Endothelial cell (in vitro differentiated cells): ENCODE data around the gene GNAZ. TPM values are rescaled to one million over a fixed set of nuclear protein-coding genes. Genes with fewer than 3 reads are reported as not detected.
"Not testable (repeated sequence)": the region's sequence is repeated elsewhere in the genome, so short reads cannot be mapped to it uniquely, and the experiment has no call there.

Source experiments
- DNase-seq: peaks from one replicate; pipeline ENCODE4 v3.0.0; 2021; ENCODE audit warnings: low spot score
- H3K27ac Mint-ChIP-seq: one replicate; pipeline ENCODE4 v1.8.0; 2021; ENCODE audit warnings: mixed read lengths, inconsistent platforms; ENCODE audit not compliant: unreplicated experiment
- H3K27me3 Mint-ChIP-seq: one replicate; pipeline ENCODE4 v1.8.0; 2021; ENCODE audit warnings: mild to moderate bottlenecking, moderate library complexity, mixed read lengths, inconsistent platforms; ENCODE audit not compliant: unreplicated experiment
- H3K36me3 Mint-ChIP-seq: one replicate; pipeline ENCODE4 v1.8.0; 2021; ENCODE audit warnings: mild to moderate bottlenecking, low read depth, mixed read lengths, inconsistent platforms; ENCODE audit not compliant: unreplicated experiment
- H3K4me1 Mint-ChIP-seq: one replicate; pipeline ENCODE4 v1.8.0; 2021; ENCODE audit warnings: mild to moderate bottlenecking, mixed read lengths, inconsistent platforms; ENCODE audit not compliant: unreplicated experiment
- H3K4me3 Mint-ChIP-seq: one replicate; pipeline ENCODE4 v1.8.0; 2021; ENCODE audit warnings: mild to moderate bottlenecking, mixed read lengths, inconsistent platforms; ENCODE audit not compliant: unreplicated experiment
- H3K9me3 Mint-ChIP-seq: one replicate; pipeline ENCODE4 v1.8.0; 2021; ENCODE audit warnings: mixed read lengths, inconsistent platforms; ENCODE audit not compliant: unreplicated experiment
- long read RNA-seq: library from polyadenylated mRNA; unstranded; transcript quantifications from one replicate; pipeline ENCODE4 v2.0.0, GENCODE V29; 2020; ENCODE audit not compliant: unreplicated experiment
- total RNA-seq: library from RNA; stranded (reverse); fragmentation: NEBNext Ultra II Directional; extraction: Animal tissue kit (Norgen Biotek cat#: 25700); gene quantifications from one replicate; pipeline ENCODE4 v1.2.1, GENCODE V29; 2021; ENCODE audit not compliant: unreplicated experiment
- TF ChIP-seq, protein P1 (sequence below): fragments of 200-600 bp; sonication (generic); IDR thresholded peaks from one replicate; pipeline ENCODE4 v1.5.0; 2021; ENCODE audit warnings: antibody characterized with exemption; ENCODE audit not compliant: unreplicated experiment

GNAZ gene
- total RNA-seq = 0.21 TPM
- long read RNA-seq = 0 reads

GRCh38 chr22:23070418-23071229 lies at the start of gene GNAZ:
Gene GNAZ (plus strand): TSS chr22:23070519. CDS start chr22:23095696, 25,177 bp downstream.
- H3K27ac Mint-ChIP-seq = no peak within 1 kb of the TSS
- TF ChIP-seq, protein P1, sequence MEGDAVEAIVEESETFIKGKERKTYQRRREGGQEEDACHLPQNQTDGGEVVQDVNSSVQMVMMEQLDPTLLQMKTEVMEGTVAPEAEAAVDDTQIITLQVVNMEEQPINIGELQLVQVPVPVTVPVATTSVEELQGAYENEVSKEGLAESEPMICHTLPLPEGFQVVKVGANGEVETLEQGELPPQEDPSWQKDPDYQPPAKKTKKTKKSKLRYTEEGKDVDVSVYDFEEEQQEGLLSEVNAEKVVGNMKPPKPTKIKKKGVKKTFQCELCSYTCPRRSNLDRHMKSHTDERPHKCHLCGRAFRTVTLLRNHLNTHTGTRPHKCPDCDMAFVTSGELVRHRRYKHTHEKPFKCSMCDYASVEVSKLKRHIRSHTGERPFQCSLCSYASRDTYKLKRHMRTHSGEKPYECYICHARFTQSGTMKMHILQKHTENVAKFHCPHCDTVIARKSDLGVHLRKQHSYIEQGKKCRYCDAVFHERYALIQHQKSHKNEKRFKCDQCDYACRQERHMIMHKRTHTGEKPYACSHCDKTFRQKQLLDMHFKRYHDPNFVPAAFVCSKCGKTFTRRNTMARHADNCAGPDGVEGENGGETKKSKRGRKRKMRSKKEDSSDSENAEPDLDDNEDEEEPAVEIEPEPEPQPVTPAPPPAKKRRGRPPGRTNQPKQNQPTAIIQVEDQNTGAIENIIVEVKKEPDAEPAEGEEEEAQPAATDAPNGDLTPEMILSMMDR = no peak
- DNase-seq = peak; percentile 38
- H3K36me3 Mint-ChIP-seq = peaks cover 4% of the 10 kb centered on the region
- H3K4me3 Mint-ChIP-seq = peak within 1 kb of the TSS; percentile 88
- H3K9me3 Mint-ChIP-seq = no peaks in the 10 kb centered on the region
- H3K27me3 Mint-ChIP-seq = peaks cover 38% of the 10 kb centered on the region
- H3K4me1 Mint-ChIP-seq = no peaks in the 10 kb centered on the region

GRCh38 chr22:23020659-23021293 lies 49.5 kb upstream of the GNAZ start:
- H3K9me3 Mint-ChIP-seq = no peaks in the 10 kb centered on the region
- H3K4me3 Mint-ChIP-seq = no peak overlapping the region
- no peak overlapping the region for H3K27ac Mint-ChIP-seq
- H3K27me3 Mint-ChIP-seq = peaks cover 2% of the 10 kb centered on the region
- no peak for DNase-seq
- TF ChIP-seq, protein P1 = no peak
- no peaks in the 10 kb centered on the region for H3K36me3 Mint-ChIP-seq
- no peaks in the 10 kb centered on the region for H3K4me1 Mint-ChIP-seq

- H3K36me3 Mint-ChIP-seq, DNase-seq, H3K4me1 Mint-ChIP-seq, H3K27ac Mint-ChIP-seq, H3K4me3 Mint-ChIP-seq, H3K27me3 Mint-ChIP-seq, H3K9me3 Mint-ChIP-seq: not testable (repeated sequence)
Observed at GRCh38 chr22:23021660-23022353, 48.5 kb upstream of the GNAZ start.

DNA sequence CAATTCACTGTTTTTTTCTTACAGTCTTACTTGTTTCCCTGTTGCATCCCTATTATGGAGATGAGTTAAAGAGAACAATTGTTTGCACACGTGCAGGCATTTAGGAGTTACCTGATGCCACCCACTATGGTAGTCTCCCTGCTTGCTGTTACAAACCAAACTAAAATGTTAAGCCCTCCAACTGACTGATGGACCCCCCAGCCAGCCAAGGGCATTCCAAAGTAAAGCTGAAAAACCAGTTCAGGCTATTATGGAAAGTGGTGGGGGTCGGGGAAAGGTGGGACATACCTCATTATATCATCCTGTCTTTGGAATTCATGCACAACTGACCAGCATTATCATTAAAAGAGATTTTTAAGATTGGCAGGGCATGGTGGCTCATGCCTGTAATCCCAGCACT lies 47.0 kb upstream of the GNAZ start:
- H3K4me3 Mint-ChIP-seq = no peak overlapping the region
- DNase-seq = no peak
- TF ChIP-seq, protein P1 = no peak
- H3K9me3 Mint-ChIP-seq = no peaks in the 10 kb centered on the region
- no peak overlapping the region for H3K27ac Mint-ChIP-seq
- no peaks in the 10 kb centered on the region for H3K27me3 Mint-ChIP-seq
- no peaks in the 10 kb centered on the region for H3K4me1 Mint-ChIP-seq
- no peaks in the 10 kb centered on the region for H3K36me3 Mint-ChIP-seq

- TF ChIP-seq, protein P1 = no peak
- no peak overlapping the region for H3K27ac Mint-ChIP-seq
Observed at GRCh38 chr22:23026777-23027176, 43.5 kb upstream of the GNAZ start.

DNA sequence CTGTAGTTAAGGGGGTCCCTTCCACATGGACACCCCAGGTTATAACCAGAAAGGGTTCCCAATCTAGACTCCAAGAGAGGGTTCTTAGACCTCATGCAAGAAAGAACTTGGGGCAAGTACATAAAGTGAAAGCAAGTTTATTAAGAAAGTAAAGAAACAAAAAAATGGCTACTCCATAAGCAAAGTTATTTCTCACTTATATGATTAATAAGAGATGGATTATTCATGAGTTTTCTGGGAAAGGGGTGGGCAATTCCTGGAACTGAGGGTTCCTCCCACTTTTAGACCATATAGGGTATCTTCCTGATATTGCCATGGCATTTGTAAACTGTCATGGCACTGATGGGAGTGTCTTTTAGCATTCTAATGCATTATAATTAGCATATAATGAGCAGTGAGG lies 42.5 kb upstream of the GNAZ start:
- H3K4me1 Mint-ChIP-seq, DNase-seq, H3K9me3 Mint-ChIP-seq, H3K36me3 Mint-ChIP-seq, H3K27me3 Mint-ChIP-seq, H3K27ac Mint-ChIP-seq, H3K4me3 Mint-ChIP-seq: not testable (repeated sequence)

More at GRCh38 chr22:23026777-23027176, 43.5 kb upstream of the GNAZ start:
- H3K4me3 Mint-ChIP-seq = no peak overlapping the region
- no peaks in the 10 kb centered on the region for H3K27me3 Mint-ChIP-seq
- H3K9me3 Mint-ChIP-seq = no peaks in the 10 kb centered on the region
- no peak for DNase-seq
- no peaks in the 10 kb centered on the region for H3K36me3 Mint-ChIP-seq
- no peaks in the 10 kb centered on the region for H3K4me1 Mint-ChIP-seq
